SK-N-MC (cell line): ENCODE measurements around the gene MYO16.

Source experiments
- EZH2 ChIP-seq: fragments of 200-600 bp; sonication (generic); IDR thresholded peaks from one replicate; pipeline ENCODE4 v1.6.1; 2017; ENCODE audit warnings: antibody characterized with exemption
- FOXP2 ChIP-seq: optimal IDR thresholded peaks from 2 replicates; pipeline ENCODE3; 2011; ENCODE audit warnings: mild to moderate bottlenecking, moderate library complexity; ENCODE audit not compliant: insufficient read depth; ENCODE audit errors: extremely low read length, control extremely low read depth
- POLR2AphosphoS5 ChIP-seq: IDR thresholded peaks from 2 replicates; pipeline ENCODE4 v1.6.1; 2012; ENCODE audit warnings: mild to moderate bottlenecking, low read depth, low read length, borderline replicate concordance

DNA sequence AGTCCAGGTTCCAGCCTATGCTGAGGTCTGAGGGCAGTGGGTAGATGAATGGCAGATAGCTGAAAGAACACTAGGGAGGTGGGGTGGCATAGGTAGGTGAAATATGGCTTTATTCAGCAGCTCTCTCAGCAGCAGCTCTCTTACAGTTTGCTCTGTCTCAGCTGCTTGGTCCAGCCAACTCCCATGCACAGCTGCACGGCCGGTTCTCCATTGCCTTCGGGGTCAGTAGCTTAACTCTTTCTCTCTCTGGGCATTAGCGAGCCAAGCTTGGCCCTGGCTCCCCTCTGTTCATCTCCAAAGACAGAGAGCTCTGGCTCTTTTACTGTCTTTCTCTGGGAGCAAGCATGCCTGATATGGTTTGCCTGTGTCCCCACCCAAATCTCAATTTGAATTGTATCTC lies 151.9 kb downstream of the MYO16 start:
- TF ChIP-seq POLR2AphosphoS5 (no peak), FOXP2 (no peak), EZH2 (no peak)
